AG09319 (cell line): Measurements from ENCODE around the gene TRHDE.

ENCODE experiments used
- DNase-seq: peaks from one replicate; pipeline ENCODE4 v3.0.0-alpha.2; 2010; ENCODE audit warnings: low read depth; ENCODE audit errors: extremely low read depth
- CTCF ChIP-seq: IDR thresholded peaks from 2 replicates; pipeline ENCODE4 v1.5.1; 2011; ENCODE audit warnings: low read depth, mild to moderate bottlenecking, inconsistent platforms, low read length, moderate library complexity

The TRHDE gene

GRCh38 chr12:72491426-72491825 lies 219.3 kb downstream of the TRHDE start:
- DNase-seq: no peak
- TF ChIP-seq CTCF: no peak

- no peak for DNase-seq
- no peak for TF ChIP-seq CTCF
Measured at GRCh38 chr12:72493407-72493806, 221.2 kb downstream of the TRHDE start.

GRCh38 chr12:72498354-72498753 lies 226.2 kb downstream of the TRHDE start:
- TF ChIP-seq CTCF: no peak
- no peak for DNase-seq

- TF ChIP-seq CTCF: no peak
- no peak for DNase-seq
Measured at GRCh38 chr12:72499244-72499643, 227.1 kb downstream of the TRHDE start.

GRCh38 chr12:72502546-72502945 lies 230.4 kb downstream of the TRHDE start:
- no peak for TF ChIP-seq CTCF
- DNase-seq: no peak

GRCh38 chr12:72505227-72505626 lies 233.1 kb downstream of the TRHDE start:
- no peak for TF ChIP-seq CTCF
- DNase-seq: no peak

- TF ChIP-seq CTCF: no peak
- no peak for DNase-seq
Measured at GRCh38 chr12:72509891-72510290, 237.7 kb downstream of the TRHDE start.

GRCh38 chr12:72510772-72511171 lies 238.6 kb downstream of the TRHDE start:
- TF ChIP-seq CTCF: no peak
- no peak for DNase-seq
